AG20443 (cell line): ENCODE measurements around the gene FAM120C.

Experiments
- DNase-seq: peaks from one replicate; pipeline ENCODE4 v3.0.0; 2012; ENCODE audit warnings: low spot score, mixed read lengths

The FAM120C gene, protein sequence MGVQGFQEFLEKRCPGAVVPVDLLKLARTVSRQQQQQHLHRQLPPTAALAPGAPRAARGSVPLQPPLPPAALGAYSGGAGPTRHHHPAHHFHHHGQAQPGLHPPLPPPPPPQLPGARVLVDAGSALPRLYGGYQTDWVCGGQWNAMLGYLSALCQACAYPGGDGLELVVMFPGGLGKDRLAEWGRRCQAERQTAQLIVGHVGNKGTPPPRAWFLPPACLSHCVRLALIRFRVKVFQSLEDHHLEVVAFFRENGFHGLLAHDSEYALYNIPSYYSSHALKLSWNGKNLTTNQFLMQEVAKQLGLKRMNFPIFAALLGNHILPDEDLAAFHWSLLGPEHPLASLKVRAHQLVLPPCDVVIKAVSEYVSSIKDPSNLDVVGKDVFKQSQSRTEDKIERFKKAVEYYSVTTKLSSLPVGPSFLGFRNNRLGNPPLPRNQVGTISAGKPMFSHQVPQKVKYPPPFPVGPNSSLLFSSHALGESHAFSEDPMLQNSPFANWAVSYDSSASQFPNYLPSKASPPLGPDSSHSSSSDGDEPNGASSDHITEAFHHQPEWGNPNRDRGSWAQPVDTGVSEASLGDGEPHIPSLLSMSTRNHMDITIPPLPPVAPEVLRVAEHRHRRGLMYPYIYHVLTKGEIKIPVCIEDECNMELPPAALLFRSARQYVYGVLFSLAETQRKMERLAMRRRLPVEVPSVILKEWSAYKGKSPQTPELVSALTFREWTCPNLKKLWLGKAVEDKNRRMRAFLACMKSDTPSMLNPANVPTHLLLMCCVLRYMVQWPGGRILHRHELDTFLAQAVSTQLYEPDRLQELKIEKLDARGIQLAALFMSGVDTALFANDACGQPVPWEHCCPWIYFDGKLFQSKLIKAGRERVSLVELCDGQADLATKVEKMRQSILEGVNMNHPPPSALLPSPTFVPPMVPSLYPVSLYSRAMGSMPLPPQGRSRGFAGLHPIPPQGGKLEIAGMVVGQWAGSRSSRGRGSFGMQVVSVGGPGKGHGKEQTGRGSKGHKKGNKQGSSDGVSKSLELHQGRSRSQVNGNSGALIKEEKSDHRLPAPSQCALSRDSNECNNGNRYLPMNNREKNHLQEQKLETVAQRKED

DNA sequence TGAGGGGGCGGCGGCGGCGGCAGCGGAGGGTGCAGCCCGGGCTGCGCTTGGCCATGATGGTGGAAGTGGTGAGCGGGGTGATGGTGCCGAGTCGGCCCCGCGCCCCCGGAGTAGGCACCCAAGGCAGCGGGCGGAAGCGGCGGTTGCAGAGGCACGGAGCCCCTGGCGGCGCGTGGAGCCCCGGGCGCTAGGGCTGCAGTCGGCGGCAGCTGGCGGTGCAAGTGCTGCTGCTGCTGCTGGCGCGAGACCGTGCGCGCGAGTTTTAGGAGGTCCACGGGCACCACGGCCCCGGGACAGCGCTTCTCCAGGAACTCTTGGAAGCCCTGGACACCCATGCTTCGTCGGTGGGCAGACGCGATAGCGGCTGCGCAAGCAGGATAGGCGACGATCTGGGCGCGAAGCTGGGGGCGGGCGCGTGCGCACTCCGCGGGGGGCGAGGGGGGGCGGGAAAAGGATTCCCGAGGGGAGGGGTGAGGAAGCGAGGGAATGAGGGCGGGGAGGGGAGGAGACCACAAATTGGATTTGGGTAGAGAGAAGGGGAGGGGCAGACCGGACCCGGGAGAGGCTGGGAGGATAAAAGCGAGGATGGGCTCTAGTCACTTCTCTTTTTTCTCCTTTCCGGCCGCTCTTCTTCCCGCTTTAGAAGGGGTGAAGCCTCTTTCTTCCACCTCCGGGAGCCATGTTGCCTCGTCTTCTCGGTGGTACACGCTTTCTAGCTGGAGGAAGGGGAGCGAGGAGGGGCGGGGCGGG is at the start of gene FAM120C:
Gene FAM120C (minus strand): TSS at position 391 of the 750 bp plus-strand sequence. CDS start 56 bp downstream, at position 335.
- DNase-seq = peak; percentile 94

DNA sequence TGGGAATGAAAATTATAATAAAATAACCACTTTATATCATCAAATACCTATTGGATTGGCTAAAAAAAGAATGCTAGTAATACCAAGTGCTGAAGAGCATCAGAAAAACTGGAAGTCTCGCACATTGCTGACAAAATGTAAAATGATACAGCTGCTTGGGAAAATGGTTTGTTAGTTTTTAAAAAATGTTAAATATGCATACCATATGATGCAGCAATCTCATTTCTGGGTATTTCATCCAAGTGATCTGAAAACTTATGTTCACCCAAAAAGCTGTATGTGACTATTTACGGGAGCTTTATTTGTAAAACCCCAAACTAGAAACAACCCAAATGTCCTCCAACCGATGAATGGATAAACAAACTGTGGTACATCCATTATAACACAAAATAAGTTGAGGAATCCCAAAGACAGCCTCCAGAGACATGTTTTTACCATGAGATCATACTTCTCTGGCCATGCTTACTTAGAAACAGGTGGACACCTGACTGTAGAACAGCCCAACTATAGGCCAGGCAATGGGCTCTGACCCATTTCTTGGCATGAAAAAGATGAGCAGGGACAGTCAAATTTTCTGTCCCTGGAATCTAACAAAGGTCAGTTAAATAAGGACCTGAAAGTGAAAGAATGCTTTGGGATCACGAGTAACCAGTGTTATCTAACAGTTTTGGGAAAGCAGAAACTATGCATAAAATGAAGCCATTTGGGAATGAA is 47.5 kb upstream of the FAM120C start:
- DNase-seq = no peak

DNA sequence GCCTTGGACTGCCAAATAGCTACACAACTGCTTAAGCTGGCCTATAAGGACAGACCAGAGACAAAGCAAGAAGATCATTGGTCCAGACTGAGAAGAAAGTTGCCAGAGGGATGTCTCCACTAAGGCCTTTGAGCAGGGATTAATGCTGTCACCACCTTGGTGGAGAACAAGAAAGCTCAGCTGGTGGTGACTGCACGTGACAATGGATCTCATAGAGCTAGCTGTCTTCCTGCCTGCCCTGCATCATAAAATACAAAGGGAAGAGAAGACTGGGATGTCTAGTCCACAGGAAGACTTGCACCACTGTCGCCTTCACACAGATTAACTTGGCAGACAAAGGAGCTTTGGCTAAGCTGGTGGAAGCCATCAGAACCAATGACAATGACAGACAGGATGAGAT is 40.5 kb upstream of the FAM120C start:
- no peak for DNase-seq

DNA sequence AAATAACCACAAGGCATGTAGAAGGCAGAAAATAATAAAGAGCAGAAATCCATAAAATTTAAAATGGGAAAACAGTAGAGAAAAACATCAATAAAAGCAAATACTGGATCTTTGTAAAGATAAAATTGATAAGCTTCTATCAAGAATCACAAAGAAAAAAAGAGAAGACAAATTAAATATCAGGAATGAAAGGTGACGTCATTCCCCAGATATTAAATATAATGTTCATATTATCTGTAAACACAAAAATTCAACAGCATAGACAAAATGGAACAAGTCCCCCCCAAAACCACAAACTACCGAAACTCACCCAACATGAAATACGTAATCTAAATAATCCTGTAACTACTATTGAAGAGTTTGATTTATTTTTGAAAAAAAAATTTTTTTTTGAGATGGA is 30.5 kb upstream of the FAM120C start:
- DNase-seq = no peak

DNA sequence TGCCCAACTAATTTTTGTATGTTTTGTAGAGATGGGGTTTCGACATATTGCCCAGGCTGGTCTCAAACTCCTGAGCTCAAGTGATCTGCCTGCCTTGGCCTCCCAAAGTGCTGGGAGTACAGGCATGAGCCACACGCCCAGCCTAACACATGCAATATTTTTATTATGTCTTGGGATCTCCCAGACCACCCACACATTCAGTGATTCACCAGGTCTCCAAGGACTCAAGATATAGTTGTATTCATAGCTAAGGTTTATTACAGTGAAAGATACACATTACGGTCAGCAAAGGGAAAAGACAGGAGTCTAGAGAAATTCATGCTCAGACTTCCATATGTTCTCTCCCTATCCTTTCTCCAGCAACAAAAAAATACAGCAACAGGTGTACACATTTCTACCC is 25.5 kb upstream of the FAM120C start:
- DNase-seq = no peak

DNA sequence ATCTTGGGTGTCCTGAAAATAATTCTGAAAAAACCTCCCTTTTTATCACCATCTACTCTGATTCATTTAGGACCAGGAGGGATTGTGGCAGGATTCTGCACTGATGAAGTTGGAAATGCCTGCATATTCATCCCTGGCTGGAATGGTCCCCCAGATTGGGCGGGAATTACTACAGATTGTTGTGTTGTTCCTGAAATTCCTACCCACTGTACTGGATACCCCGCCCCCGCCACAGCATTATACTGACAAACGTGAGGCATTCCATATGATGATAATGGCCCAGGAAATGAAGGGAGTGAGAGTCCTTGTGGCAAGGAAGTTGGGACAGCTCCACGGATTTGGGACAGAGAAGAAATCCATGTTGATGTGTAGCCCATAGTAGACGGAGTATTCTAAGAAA is 15.2 kb upstream of the FAM120C start:
- no peak for DNase-seq

DNA sequence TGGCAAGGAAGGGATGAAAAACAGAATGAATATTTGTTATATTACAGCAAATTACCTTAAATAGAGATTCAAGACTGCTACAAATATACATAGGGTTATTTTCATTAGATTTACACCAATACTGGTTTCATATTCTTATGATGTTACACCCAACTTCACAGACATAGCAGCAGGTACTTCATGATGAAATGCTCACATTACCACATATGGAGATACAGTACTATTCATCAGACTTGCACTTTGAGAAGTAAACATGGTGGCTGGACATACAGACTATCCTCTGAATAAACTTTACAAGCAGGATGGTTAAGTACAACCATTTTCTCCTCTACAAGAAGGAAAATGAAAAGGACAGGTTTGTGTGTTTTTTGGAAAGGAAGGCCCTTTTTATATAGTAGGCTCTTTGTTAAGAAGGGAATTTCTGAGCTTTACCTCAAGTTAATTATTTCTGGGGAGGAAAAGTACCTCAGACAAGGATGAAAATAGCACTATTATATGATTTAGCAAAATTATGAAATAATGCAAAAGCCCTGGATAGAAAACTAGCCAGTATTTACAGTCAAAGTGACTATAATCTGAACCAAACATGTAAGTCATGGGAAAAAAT is 12.0 kb upstream of the FAM120C start:
- no peak for DNase-seq

DNA sequence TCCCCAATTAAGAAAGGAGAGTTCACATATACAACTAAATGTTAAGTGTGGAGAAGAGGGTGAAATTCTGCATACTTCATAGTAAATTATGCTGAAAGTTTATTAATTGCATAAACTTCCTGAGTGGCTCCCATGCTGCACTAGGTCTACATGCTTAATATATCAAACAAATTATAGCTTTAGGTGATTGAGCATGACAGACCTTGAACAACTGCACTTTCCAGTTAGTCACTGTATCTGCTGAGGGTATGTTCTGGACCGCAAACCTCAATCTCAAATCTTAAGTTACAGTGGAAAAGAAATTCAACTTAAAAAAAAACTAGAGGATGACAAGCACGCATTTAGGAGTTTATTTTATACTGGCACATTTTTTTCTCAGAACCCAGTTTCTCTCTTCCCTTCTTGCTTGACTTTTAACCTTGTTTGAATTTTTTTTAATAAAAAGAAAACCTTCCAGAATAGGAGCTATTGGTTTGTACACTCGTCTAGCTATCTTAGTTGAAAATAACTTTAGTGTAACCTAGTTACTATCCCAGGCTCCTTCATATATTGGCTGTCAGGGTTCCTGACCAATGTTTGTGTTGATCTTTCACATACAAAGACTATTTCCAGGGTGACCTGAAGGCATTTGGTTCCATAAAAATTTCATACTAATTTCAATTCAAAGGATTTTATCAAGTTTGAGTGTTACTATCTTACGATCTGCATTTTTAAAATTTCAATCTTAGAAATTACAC is 10.2 kb upstream of the FAM120C start:
- DNase-seq = no peak

DNA sequence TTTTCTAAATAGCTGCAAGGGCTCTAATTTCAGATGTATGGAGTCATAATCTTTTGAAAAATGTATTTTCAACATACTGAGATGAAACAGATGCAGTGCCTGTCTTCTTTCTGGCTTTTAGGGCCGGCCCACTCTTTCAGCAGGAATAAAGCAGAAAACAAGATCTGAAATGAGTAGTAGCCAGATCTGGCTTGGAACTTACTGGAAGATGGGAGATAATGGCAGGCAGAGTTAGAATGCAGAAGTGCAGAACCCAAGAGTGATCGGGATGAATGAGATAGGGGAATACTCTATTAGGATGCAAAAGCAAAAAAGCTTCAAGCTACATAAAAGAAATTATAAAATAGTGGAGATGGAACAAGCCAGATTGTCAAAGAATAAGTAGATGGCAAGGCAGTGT is 1.4 kb upstream of the FAM120C start:
- no peak for DNase-seq

DNA sequence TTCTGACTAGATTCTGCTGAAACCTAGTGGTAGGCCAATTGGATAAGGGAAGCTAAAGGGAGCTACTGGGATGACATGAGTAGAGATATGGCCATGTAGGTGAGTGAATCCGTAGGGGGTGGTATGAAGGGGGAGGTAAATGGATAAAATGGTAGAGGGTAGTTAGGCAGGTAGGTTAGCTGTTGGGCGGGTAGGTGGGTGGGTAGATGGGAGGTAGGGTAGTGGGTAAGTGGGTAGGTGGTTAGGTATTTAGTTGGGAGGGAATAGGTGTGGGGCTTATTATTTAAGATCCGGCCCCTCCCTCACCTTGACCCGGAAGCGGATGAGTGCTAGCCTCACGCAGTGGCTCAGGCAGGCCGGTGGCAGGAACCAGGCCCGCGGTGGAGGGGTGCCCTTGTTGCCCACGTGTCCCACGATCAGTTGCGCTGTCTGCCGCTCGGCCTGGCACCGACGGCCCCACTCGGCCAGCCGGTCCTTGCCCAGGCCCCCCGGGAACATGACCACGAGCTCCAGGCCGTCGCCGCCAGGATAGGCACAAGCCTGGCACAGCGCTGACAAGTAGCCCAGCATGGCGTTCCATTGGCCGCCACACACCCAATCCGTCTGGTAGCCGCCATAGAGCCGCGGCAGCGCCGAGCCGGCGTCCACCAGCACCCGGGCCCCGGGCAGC is 725 bp downstream of the FAM120C start:
- DNase-seq = peak; percentile 50

DNA sequence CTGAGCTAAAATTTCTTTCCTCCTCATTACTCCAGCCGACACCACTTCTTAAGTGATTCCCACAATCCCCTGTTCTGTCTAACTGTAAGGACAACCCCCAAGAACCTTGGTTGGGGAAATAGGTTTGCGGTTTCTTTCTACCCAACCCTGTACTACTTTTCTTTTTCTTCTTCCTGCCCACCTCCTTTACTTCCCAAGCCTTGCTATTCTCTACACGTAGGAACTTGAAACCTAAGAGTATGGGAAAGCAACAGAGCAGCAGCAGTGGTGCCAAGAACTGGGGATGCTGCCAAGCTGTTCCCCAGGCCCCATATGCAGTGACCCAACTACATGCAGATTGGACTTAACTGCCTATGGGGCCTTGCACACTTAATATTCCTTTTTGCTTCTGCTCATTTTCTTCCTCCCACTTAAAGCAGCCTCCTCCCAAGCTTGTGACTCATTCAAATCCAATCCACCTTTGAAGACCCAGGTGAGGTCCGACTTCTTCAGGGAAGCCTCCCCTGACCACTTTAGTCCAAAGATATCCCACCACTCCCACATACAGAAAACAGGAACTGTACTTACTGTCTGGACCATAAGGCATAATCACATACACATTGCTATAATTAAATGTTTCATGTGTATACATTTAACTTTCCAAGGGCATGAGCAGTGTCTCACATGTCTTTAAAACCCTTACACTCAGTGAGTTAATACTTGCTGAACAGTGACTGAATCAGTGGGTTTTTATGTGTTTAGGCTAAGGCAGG is 1.7 kb downstream of the FAM120C start:
- DNase-seq = no peak

DNA sequence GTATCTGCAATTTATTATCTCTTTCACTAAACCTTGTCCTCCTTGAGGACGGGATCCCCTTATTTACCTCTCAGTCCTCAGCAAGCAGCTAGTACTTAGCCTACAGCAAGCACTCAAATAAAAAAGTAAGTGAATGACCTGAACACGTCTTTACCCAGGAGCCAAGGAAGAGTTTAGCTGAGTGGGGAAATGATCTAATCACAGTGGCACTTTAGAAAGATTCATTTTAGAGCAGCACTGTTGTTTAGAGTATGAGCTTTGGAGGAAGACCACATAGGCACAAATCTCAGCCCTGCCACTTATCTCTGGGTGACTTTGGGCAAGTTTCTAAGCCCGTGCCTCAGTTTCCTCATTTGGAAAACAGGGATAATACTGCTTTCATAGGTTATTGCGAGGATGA is 2.7 kb downstream of the FAM120C start:
- no peak for DNase-seq

DNA sequence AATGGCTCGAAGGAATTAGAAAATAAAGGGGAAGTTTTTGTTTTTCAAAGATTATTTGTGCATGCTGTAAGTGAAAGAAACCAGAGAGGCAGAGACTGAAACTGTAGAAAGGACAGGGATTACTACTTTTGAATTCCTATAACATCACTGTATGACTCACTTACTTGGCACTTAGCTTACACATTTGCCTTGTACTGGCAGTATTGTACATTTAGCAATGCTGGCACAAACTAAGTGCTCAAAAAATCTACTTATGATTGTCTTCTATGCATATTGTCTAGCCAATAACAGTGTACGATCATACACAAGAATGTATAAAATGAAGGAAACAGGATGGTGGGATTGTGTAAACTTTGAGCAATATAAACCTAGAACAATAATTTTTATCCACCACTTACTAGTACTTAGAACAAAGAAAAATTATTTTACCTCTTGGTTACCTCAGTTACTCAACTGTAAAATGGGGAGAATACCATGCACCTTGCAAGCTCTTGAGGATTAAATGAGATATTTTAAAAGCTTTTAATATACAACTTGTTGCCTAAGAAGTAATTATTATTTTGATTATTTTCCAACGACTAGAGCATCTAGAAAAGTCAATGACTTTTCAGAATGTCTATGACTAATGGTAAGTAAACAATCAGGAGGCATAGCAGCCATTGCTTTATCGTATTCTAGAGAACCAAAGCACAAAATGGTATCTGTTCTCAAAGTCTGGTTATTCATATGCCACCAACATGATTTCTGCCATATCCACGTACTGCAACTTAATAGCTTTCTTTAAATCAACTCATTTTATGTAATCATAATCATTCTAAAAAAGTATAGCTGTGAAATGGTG is 4.7 kb downstream of the FAM120C start:
- DNase-seq = peak; percentile 10

DNA sequence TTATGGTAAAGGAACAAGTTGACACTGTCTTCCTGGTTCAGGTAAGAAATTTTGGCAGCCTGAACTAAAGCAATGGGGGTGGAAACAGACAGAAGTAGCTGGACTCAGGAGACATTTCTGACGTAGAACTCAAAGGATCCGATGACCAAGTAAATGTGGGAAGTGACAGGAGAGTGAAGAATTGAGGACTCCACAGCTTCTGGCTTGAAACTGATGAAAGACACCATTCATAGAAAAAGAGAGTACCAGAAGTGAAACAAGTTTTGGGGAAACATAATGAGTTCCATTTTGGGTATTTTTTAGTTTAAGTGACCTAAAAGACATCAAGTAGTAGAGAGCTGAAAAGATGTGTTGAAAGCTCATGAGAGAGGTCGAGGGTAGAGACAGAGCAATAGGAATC is 5.7 kb downstream of the FAM120C start:
- DNase-seq = no peak

DNA sequence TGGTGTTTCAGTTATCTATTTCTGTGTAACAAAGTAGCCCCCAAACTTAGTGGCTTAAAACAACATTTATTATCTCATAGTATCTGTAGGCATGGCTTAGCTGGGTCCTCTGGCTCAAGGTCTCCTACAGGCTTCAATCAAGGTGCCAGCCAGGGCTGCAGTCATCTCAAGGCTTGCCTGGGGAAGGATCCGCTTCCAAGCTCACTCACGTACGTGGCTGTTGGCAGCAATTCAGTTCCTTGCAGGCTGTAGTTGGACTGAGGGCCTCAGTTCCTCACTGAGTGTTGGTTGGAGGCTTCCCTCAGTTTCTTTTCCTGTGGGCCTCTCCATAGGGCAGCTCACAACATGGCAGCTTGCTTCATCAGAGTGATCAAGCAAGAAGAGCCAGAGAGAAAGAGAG is 9.3 kb downstream of the FAM120C start:
- DNase-seq = no peak

DNA sequence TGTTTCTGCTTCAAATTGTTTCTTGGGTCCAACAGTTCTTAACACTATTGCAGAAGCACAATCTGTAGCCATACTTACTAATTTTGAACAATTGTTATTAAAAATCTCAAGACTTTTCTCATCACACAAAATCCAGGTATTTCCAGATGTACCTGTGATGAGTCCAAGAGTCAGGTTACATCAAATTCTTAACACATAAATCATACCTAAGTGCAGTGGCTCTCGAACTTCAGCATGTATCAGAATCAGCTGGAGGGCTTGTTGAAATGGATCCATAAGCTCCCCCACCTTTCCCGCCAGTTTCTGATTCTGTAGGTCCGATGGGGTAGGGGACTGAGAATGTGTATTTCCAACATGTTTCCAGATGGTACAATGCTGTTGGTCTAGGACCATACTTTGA is 10.6 kb downstream of the FAM120C start:
- no peak for DNase-seq

DNA sequence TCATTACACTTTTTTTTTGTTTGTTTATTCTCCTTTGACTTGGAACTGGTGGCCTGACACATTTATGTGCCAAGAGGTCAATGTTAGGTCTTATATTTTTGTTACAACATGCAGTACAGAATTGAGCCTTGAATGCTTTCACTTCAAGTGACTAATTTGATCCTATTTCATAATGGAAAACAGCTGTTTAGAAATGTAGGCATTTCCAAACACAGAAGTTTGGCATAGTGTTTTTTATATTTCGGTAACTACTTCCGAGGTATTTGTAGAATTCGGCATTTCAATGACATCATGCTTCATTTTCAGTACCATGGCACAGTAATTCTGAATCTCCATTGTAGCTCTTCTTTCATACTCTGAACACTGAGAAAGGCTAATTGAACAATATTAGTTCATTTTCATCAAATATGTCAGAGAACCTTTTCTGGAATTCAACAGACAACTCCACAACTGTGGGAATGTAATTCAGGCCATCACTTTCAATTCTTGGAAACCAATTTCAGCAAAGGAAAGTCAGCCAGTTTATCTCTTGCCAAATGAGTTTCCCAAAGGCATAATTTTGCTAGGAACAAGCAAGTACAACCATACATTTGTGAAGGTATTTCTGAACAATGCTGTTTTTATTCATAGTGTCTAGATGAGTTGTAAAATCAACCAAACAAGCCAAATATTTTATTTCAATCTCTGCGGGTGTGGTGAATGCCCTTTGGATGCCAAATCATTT is 11.4 kb downstream of the FAM120C start:
- DNase-seq = peak; percentile 40
